HL-60 (cell line): Measurements from ENCODE around the gene ANKRD28.

Experiments used
- GABPA ChIP-seq: IDR thresholded peaks from 2 replicates; pipeline ENCODE4 v1.6.1; 2012; ENCODE audit warnings: low read depth
- POLR2AphosphoS5 ChIP-seq: IDR thresholded peaks from 2 replicates; pipeline ENCODE4 v1.6.1; 2012; ENCODE audit warnings: low read depth
- SPI1 ChIP-seq: IDR thresholded peaks from 2 replicates; pipeline ENCODE4 v1.6.1; 2012; ENCODE audit warnings: low read depth, mild to moderate bottlenecking, borderline replicate concordance
- TF ChIP-seq, protein P1 (sequence below): IDR thresholded peaks from one replicate; pipeline ENCODE4 v1.5.1; 2011; ENCODE audit warnings: low read length, control low read depth, inconsistent platforms; ENCODE audit not compliant: insufficient read depth

DNA sequence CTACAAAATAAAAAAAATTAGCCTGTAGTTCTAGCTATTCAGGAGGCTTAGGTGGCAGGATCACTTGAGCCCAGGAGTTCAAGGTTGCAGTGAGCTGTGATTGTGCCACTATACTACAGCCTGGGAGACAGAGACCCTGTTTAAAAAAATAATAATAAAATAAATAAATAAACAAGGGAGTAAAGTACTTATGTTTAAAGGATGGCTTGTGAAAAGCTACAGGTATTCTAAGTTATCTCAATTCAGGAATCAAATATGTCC is 74.2 kb downstream of the ANKRD28 start:
- TF ChIP-seq, protein P1, sequence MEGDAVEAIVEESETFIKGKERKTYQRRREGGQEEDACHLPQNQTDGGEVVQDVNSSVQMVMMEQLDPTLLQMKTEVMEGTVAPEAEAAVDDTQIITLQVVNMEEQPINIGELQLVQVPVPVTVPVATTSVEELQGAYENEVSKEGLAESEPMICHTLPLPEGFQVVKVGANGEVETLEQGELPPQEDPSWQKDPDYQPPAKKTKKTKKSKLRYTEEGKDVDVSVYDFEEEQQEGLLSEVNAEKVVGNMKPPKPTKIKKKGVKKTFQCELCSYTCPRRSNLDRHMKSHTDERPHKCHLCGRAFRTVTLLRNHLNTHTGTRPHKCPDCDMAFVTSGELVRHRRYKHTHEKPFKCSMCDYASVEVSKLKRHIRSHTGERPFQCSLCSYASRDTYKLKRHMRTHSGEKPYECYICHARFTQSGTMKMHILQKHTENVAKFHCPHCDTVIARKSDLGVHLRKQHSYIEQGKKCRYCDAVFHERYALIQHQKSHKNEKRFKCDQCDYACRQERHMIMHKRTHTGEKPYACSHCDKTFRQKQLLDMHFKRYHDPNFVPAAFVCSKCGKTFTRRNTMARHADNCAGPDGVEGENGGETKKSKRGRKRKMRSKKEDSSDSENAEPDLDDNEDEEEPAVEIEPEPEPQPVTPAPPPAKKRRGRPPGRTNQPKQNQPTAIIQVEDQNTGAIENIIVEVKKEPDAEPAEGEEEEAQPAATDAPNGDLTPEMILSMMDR, result no peak
- TF ChIP-seq GABPA, result no peak
- no peak for TF ChIP-seq POLR2AphosphoS5
- no peak for TF ChIP-seq SPI1
